ENCODE data around the gene IQGAP2.
A peak's percentile ranks its signal among the peaks of the same experiment; 100 is the strongest.
"Not testable (repeated sequence)": the region's sequence is repeated elsewhere in the genome, so short reads cannot be mapped to it uniquely, and the experiment has no call there.

Gene IQGAP2

GRCh38 chr5:76603991-76604390, 200.9 kb downstream of the IQGAP2 start:
- DNase-seq (ENCODE audit: low spot score); H3K27ac Mint-ChIP-seq; H3K4me3 Mint-ChIP-seq; H3K27me3 Mint-ChIP-seq (ENCODE audit: low read depth); H3K9me3 Mint-ChIP-seq: not testable (repeated sequence)
- H3K4me1 Mint-ChIP-seq (ENCODE audit: low read depth), result peaks cover 16% of the 10 kb centered on the region
- H3K36me3 Mint-ChIP-seq (ENCODE audit: low read depth), result peaks cover 46% of the 10 kb centered on the region

DNA sequence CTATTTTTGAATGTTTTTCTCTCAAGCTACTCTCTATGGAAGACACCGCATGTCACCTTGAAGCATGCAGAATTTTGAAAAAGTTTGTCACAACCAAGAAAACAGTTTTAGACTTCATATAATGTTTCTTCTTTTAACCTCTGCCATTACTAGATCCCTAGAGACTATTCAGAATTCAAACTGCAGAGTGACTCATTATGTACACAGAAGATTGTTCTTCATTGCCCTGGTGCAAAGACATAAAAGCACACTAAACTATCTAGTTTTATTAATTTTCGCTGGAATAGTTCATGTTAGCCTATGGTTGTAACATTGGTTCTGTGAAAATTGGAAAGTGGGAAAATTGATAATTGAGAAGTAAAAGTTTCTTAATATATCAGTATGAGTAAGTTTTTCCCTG, 201.8 kb downstream of the IQGAP2 start:
- H3K27me3 Mint-ChIP-seq (ENCODE audit: low read depth), result no peaks in the 10 kb centered on the region
- H3K27ac Mint-ChIP-seq, result no peak overlapping the region
- H3K4me1 Mint-ChIP-seq (ENCODE audit: low read depth), result peaks cover 17% of the 10 kb centered on the region
- no peak overlapping the region for H3K4me3 Mint-ChIP-seq
- H3K36me3 Mint-ChIP-seq (ENCODE audit: low read depth), result peaks cover 46% of the 10 kb centered on the region
- no peak for DNase-seq (ENCODE audit: low spot score)
- no peaks in the 10 kb centered on the region for H3K9me3 Mint-ChIP-seq

- peak overlapping the region; percentile 42 for H3K4me3 Mint-ChIP-seq
- no peak overlapping the region for H3K27ac Mint-ChIP-seq
- peaks cover 47% of the 10 kb centered on the region for H3K36me3 Mint-ChIP-seq (ENCODE audit: low read depth)
- H3K4me1 Mint-ChIP-seq (ENCODE audit: low read depth), result peaks cover 17% of the 10 kb centered on the region
- no peaks in the 10 kb centered on the region for H3K27me3 Mint-ChIP-seq (ENCODE audit: low read depth)
- no peaks in the 10 kb centered on the region for H3K9me3 Mint-ChIP-seq
- no peak for DNase-seq (ENCODE audit: low spot score)
Observed at GRCh38 chr5:76606701-76607100, 203.6 kb downstream of the IQGAP2 start.

DNA sequence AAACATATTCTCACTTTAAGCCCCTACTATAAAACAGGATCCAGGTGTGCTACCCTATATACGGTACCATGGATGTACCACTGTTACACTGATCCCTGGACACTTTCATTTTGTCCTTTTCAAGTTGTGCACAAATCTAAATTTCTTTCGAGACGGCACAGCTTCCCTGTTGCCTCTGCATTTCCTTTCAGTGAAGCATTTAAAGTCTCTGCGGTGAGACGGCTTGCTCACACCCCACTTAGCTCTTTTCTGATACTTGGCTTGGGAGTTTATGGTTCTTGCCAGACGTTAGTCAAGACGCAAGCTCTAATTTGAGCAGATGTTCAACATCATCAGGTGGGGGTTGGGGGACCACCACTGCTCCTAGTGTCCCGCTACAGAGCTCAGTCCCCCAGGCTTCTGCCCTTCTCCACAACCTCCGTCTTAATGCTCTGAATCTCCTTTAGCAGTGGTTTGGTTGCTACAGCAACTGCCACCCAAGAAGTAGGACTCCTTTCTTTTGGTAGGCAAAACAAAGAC, 204.3 kb downstream of the IQGAP2 start:
- peaks cover 17% of the 10 kb centered on the region for H3K4me1 Mint-ChIP-seq (ENCODE audit: low read depth)
- no peaks in the 10 kb centered on the region for H3K9me3 Mint-ChIP-seq
- H3K36me3 Mint-ChIP-seq (ENCODE audit: low read depth), result peaks cover 44% of the 10 kb centered on the region
- no peak for DNase-seq (ENCODE audit: low spot score)
- H3K27me3 Mint-ChIP-seq (ENCODE audit: low read depth), result no peaks in the 10 kb centered on the region
- H3K27ac Mint-ChIP-seq, result no peak overlapping the region
- H3K4me3 Mint-ChIP-seq, result peak overlapping the region; percentile 42

GRCh38 chr5:76608833-76609232, 205.7 kb downstream of the IQGAP2 start:
- peak overlapping the region; percentile 46 for H3K27ac Mint-ChIP-seq
- H3K4me1 Mint-ChIP-seq (ENCODE audit: low read depth), result peaks cover 6% of the 10 kb centered on the region
- H3K36me3 Mint-ChIP-seq (ENCODE audit: low read depth), result peaks cover 39% of the 10 kb centered on the region
- no peak overlapping the region for H3K4me3 Mint-ChIP-seq
- no peaks in the 10 kb centered on the region for H3K9me3 Mint-ChIP-seq
- H3K27me3 Mint-ChIP-seq (ENCODE audit: low read depth), result no peaks in the 10 kb centered on the region
- DNase-seq (ENCODE audit: low spot score), result peak; percentile 6

DNA sequence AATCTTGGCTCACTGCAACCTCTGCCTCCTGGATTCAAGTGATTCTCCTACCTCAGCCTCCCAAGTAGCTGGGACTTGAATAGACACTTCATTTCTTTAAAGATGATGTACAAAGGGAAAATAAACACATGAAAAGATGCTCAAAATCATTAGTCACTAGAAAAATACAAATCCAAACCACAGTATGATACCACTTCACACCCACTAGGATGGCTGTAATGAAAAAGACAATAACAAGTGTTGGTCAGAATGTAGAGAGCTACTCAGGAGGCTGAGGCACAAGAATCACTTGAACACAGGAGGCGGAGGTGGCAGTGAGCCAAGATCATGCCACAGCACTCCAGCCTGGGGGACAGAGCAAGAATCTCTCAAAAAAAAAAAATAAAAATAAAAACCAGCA, 207.1 kb downstream of the IQGAP2 start:
- Mint-ChIP-seq H3K4me1 (ENCODE audit: low read depth) (peaks cover 6% of the 10 kb centered on the region), H3K36me3 (ENCODE audit: low read depth) (peaks cover 29% of the 10 kb centered on the region), H3K27me3 (ENCODE audit: low read depth) (no peaks in the 10 kb centered on the region), H3K27ac (no peak overlapping the region), H3K4me3 (no peak overlapping the region), H3K9me3 (no peaks in the 10 kb centered on the region)
- DNase-seq (ENCODE audit: low spot score), result no peak

DNA sequence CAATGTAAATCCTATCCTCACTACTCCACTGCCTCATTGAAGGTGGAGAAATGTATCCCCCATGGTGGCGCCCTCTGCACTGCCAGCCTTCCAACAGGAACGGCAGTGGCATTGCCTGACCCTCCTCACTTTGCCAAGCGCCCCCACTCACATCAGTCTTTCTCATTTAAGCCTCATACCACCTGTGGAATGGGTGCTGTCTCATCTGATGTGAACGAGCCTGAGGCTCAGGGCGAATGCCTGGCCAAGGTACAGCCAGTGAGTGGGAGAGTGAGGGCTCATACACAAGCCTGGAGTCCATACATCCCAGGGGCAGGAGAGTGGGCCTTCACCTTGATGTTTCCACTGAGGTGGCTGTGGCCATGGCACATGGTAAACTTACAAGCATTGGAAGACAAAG, 209.9 kb downstream of the IQGAP2 start:
- H3K4me1 Mint-ChIP-seq (ENCODE audit: low read depth), result peaks cover 4% of the 10 kb centered on the region
- DNase-seq (ENCODE audit: low spot score), result no peak
- no peak overlapping the region for H3K27ac Mint-ChIP-seq
- no peaks in the 10 kb centered on the region for H3K27me3 Mint-ChIP-seq (ENCODE audit: low read depth)
- H3K36me3 Mint-ChIP-seq (ENCODE audit: low read depth), result peaks cover 27% of the 10 kb centered on the region
- H3K4me3 Mint-ChIP-seq, result no peak overlapping the region
- no peaks in the 10 kb centered on the region for H3K9me3 Mint-ChIP-seq

DNA sequence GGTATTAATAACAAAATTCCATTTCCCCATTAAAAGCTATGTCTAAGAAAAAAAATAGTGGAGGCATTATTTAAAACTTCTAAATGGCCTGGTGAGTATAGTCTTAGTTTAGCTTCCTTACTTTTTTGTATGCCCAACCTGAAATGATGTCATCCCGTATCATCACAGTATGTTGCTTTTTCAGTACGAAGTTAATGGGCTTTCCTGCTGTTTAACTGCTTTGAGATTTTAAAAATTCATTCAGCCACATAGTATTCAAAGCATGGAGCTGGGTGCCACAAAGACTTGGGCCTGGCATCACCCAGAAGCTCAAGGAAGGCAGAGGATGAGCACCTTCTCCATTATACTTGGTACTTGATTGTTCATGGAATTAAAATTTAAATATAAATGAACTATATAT, 212.7 kb downstream of the IQGAP2 start:
- Mint-ChIP-seq H3K9me3 (no peaks in the 10 kb centered on the region), H3K4me1 (ENCODE audit: low read depth) (no peaks in the 10 kb centered on the region), H3K27ac (no peak overlapping the region), H3K4me3 (no peak overlapping the region), H3K36me3 (ENCODE audit: low read depth) (peaks cover 29% of the 10 kb centered on the region), H3K27me3 (ENCODE audit: low read depth) (no peaks in the 10 kb centered on the region)
- no peak for DNase-seq (ENCODE audit: low spot score)

DNA sequence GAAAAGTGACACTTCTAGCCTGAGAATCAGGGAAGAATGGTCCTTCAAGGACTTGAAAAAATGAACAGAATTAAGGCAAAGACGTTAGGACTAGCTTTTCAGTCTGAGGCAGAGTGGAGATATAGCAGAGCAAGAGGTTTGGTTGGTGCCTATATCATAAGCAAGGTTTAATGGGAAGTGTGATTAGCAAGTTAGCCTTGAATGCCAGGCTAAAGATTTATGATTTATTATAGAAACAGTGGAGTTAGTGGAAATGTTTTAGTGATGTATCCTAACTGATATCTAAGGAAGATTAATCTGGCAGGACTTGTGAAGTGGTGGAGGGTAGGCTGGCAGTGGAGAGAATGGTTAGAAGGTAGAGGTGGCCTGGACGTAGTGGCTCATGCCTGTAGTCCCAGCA, 213.1 kb downstream of the IQGAP2 start:
- Mint-ChIP-seq H3K9me3 (no peaks in the 10 kb centered on the region), H3K27me3 (ENCODE audit: low read depth) (no peaks in the 10 kb centered on the region), H3K4me3 (no peak overlapping the region), H3K4me1 (ENCODE audit: low read depth) (no peaks in the 10 kb centered on the region), H3K27ac (no peak overlapping the region), H3K36me3 (ENCODE audit: low read depth) (peaks cover 27% of the 10 kb centered on the region)
- DNase-seq (ENCODE audit: low spot score), result no peak

DNA sequence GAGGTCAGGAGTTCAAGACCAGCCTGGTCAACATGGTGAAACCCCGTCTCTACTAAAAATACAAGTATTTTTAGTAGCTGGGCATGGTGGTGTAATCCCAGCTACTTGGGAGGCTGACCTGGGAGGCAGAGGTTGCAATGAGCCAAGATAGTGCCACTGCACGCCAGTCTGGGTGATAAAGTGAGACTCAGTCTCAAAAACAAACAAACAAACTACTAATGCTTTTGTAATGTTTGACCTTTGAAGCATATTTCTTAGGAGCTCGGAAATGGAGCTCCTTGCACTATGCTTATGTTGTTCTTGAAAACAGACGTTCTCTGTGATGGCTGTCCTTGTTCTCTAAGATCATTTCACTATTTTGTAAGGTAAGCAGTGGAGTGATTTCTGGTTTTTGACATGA, 214.1 kb downstream of the IQGAP2 start:
- Mint-ChIP-seq H3K9me3 (no peaks in the 10 kb centered on the region), H3K27me3 (ENCODE audit: low read depth) (no peaks in the 10 kb centered on the region), H3K27ac (no peak overlapping the region), H3K36me3 (ENCODE audit: low read depth) (peaks cover 25% of the 10 kb centered on the region), H3K4me3 (no peak overlapping the region), H3K4me1 (ENCODE audit: low read depth) (no peaks in the 10 kb centered on the region)
- no peak for DNase-seq (ENCODE audit: low spot score)

GRCh38 chr5:76617675-76618074, 214.6 kb downstream of the IQGAP2 start:
- Mint-ChIP-seq H3K27me3 (ENCODE audit: low read depth) (no peaks in the 10 kb centered on the region), H3K9me3 (no peaks in the 10 kb centered on the region), H3K27ac (no peak overlapping the region), H3K4me3 (no peak overlapping the region), H3K36me3 (ENCODE audit: low read depth) (peaks cover 25% of the 10 kb centered on the region), H3K4me1 (ENCODE audit: low read depth) (no peaks in the 10 kb centered on the region)
- no peak for DNase-seq (ENCODE audit: low spot score)

DNA sequence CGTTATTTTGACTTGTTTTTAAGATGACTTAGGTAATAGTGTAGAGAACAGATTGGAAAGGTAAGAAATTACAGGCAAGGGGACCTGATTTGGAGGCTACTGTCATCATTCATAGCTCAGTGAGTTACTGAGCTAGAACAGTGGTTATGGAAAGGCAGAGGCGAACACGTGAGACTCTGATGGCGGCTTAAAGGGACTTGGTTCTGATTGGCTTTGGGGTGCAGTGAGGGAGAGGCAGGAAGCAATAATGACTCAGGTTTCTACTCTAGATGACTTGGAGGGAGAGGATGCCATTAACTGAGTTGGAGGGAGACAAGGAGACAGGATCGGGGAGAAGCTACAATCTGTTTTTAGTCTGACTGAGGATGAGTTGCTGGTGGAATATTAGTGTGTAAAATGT, 217.1 kb downstream of the IQGAP2 start:
- no peaks in the 10 kb centered on the region for H3K27me3 Mint-ChIP-seq (ENCODE audit: low read depth)
- peaks cover 19% of the 10 kb centered on the region for H3K36me3 Mint-ChIP-seq (ENCODE audit: low read depth)

DNA sequence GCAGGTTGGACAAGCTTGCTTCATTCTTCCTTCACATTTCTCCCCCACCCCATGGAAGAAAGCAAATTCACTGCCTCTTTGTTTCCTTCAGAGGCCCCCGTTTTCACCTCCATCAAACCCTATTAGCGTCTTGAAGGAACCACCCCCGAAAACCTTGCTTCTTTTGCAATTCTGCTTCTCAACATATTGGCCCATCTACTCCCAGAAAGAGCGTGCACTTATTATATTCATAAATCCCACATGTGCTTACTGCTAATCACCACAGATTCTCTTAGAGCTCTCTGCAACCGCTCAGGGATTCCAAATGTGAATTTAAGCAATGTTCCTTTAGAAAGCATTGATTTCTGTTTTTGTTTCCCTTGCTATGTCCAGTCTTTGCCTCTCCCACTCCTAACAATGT, 219.0 kb downstream of the IQGAP2 start:
- Mint-ChIP-seq H3K36me3 (ENCODE audit: low read depth) (peaks cover 25% of the 10 kb centered on the region), H3K9me3 (no peaks in the 10 kb centered on the region), H3K4me1 (ENCODE audit: low read depth) (peaks cover 13% of the 10 kb centered on the region), H3K27ac (no peak overlapping the region), H3K27me3 (ENCODE audit: low read depth) (no peaks in the 10 kb centered on the region), H3K4me3 (no peak overlapping the region)
- no peak for DNase-seq (ENCODE audit: low spot score)

More for the DNA sequence above, 217.1 kb downstream of the IQGAP2 start:
- peak overlapping the region; percentile 6 for H3K27ac Mint-ChIP-seq
- no peak for DNase-seq (ENCODE audit: low spot score)
- no peaks in the 10 kb centered on the region for H3K9me3 Mint-ChIP-seq
- H3K4me3 Mint-ChIP-seq, result no peak overlapping the region
- peaks cover 3% of the 10 kb centered on the region for H3K4me1 Mint-ChIP-seq (ENCODE audit: low read depth)

GRCh38 chr5:76622973-76623596, 220.0 kb downstream of the IQGAP2 start, which contains the start of gene F2RL2:
TSS of gene F2RL2 (minus strand) at chr5:76623403. CDS start at chr5:76623230, 173 bp downstream.
- DNase-seq (ENCODE audit: low spot score), result no peak
- peaks cover 13% of the 10 kb centered on the region for H3K4me1 Mint-ChIP-seq (ENCODE audit: low read depth)

More at GRCh38 chr5:76622973-76623596, 220.0 kb downstream of the IQGAP2 start, which contains the start of gene F2RL2:
- H3K9me3 Mint-ChIP-seq, result no peaks in the 10 kb centered on the region
- H3K27ac Mint-ChIP-seq, result no peak within 1 kb of the TSS
- no peak within 1 kb of the TSS for H3K4me3 Mint-ChIP-seq
- H3K36me3 Mint-ChIP-seq (ENCODE audit: low read depth), result peaks cover 25% of the 10 kb centered on the region
- no peaks in the 10 kb centered on the region for H3K27me3 Mint-ChIP-seq (ENCODE audit: low read depth)

All from T-helper 2 cell treated with Interferon-gamma antibody and Interleukin-4, amounts not matched to agents 5 μg/mL and 100 μg/mL, for 36 hours (primary cell).